HEK293 (cell line): ENCODE data around the gene S100PBP.

Experiments
- AEBP2 ChIP-seq: fragments of 450-650 bp; formaldehyde crosslinking; IDR thresholded peaks from 2 replicates; pipeline ENCODE4 v1.5.1; 2016; ENCODE audit warnings: missing biosample characterization, missing genetic modification characterization, borderline replicate concordance
- CTCF ChIP-seq: fragments of 450-650 bp; formaldehyde crosslinking; IDR thresholded peaks from 2 replicates; pipeline ENCODE4 v1.5.1; 2016; ENCODE audit warnings: missing biosample characterization, missing genetic modification characterization
- ELK4 ChIP-seq: IDR thresholded peaks from 2 replicates; pipeline ENCODE4 v1.6.1; 2011; ENCODE audit warnings: mild to moderate bottlenecking, low read depth, low read length, borderline replicate concordance
- GLIS1 ChIP-seq: fragments of 450-650 bp; formaldehyde crosslinking; IDR thresholded peaks from 2 replicates; pipeline ENCODE4 v1.5.1; 2016; ENCODE audit warnings: missing biosample characterization, missing genetic modification characterization
- HOXA7 ChIP-seq: sonication (generic); formaldehyde crosslinking; IDR thresholded peaks from 2 replicates; pipeline ENCODE4 v1.8.1; 2022; ENCODE audit warnings: missing genetic modification reagents, borderline replicate concordance
- REST ChIP-seq: fragments of 450-650 bp; formaldehyde crosslinking; IDR thresholded peaks from 2 replicates; pipeline ENCODE4 v1.5.1; 2016; ENCODE audit warnings: missing biosample characterization, missing genetic modification characterization
- SCRT2 ChIP-seq: fragments of 450-650 bp; formaldehyde crosslinking; IDR thresholded peaks from 2 replicates; pipeline ENCODE4 v1.5.1; 2016; ENCODE audit warnings: missing biosample characterization, missing genetic modification characterization
- SP3 ChIP-seq: fragments of 450-650 bp; formaldehyde crosslinking; IDR thresholded peaks from 2 replicates; pipeline ENCODE4 v1.5.1; 2016; ENCODE audit warnings: missing biosample characterization, missing genetic modification characterization
- ZBTB17 ChIP-seq: fragments of 450-650 bp; formaldehyde crosslinking; IDR thresholded peaks from 2 replicates; pipeline ENCODE4 v1.5.1; 2016; ENCODE audit warnings: missing biosample characterization, missing genetic modification characterization
- ZFHX2 ChIP-seq: fragments of 450-650 bp; formaldehyde crosslinking; conservative IDR thresholded peaks from 2 replicates; pipeline ENCODE4 v1.5.1; 2016; ENCODE audit warnings: missing biosample characterization, missing genetic modification characterization
- ZFP41 ChIP-seq: fragments of 450-650 bp; formaldehyde crosslinking; IDR thresholded peaks from 2 replicates; pipeline ENCODE4 v1.5.1; 2016; ENCODE audit warnings: missing biosample characterization, missing genetic modification characterization, borderline replicate concordance
- ZNF266 ChIP-seq: fragments of 450-650 bp; formaldehyde crosslinking; IDR thresholded peaks from 2 replicates; pipeline ENCODE4 v1.5.1; 2016; ENCODE audit warnings: missing biosample characterization, missing genetic modification characterization, low read depth
- ZNF324 ChIP-seq: fragments of 450-650 bp; formaldehyde crosslinking; IDR thresholded peaks from 2 replicates; pipeline ENCODE4 v1.5.1; 2016; ENCODE audit warnings: missing biosample characterization, missing genetic modification characterization
- ZNF335 ChIP-seq: fragments of 450-650 bp; formaldehyde crosslinking; conservative IDR thresholded peaks from 2 replicates; pipeline ENCODE4 v1.5.1; 2016; ENCODE audit warnings: missing biosample characterization, missing genetic modification characterization
- ZNF433 ChIP-seq: fragments of 450-650 bp; formaldehyde crosslinking; IDR thresholded peaks from 2 replicates; pipeline ENCODE4 v1.5.1; 2016; ENCODE audit warnings: missing biosample characterization, missing genetic modification characterization, low read depth
- ZNF473 ChIP-seq: fragments of 450-650 bp; formaldehyde crosslinking; IDR thresholded peaks from 2 replicates; pipeline ENCODE4 v1.5.1; 2017; ENCODE audit warnings: missing biosample characterization, missing genetic modification characterization
- ZNF510 ChIP-seq: fragments of 450-650 bp; formaldehyde crosslinking; IDR thresholded peaks from 2 replicates; pipeline ENCODE4 v1.5.1; 2018; ENCODE audit warnings: mild to moderate bottlenecking, missing genetic modification characterization, missing biosample characterization; ENCODE audit not compliant: insufficient replicate concordance
- ZNF514 ChIP-seq: fragments of 450-650 bp; formaldehyde crosslinking; IDR thresholded peaks from 2 replicates; pipeline ENCODE4 v1.5.1; 2016; ENCODE audit warnings: missing biosample characterization, missing genetic modification characterization
- ZNF521 ChIP-seq: fragments of 450-650 bp; formaldehyde crosslinking; IDR thresholded peaks from 2 replicates; pipeline ENCODE4 v1.5.1; 2017; ENCODE audit warnings: missing biosample characterization, mild to moderate bottlenecking, missing genetic modification characterization
- ZNF544 ChIP-seq: fragments of 450-650 bp; formaldehyde crosslinking; IDR thresholded peaks from 2 replicates; pipeline ENCODE4 v1.5.0; 2017; ENCODE audit warnings: missing biosample characterization, missing genetic modification characterization
- ZNF571 ChIP-seq: fragments of 450-650 bp; formaldehyde crosslinking; IDR thresholded peaks from 2 replicates; pipeline ENCODE4 v1.5.0; 2017; ENCODE audit warnings: missing biosample characterization, missing genetic modification characterization
- ZNF596 ChIP-seq: fragments of 450-650 bp; IDR thresholded peaks from 2 replicates; pipeline ENCODE4 v1.5.0; 2018; ENCODE audit warnings: missing biosample characterization, mild to moderate bottlenecking, missing genetic modification characterization, moderate library complexity
- ZNF600 ChIP-seq: fragments of 450-650 bp; formaldehyde crosslinking; IDR thresholded peaks from 2 replicates; pipeline ENCODE4 v1.5.1; 2016; ENCODE audit warnings: missing biosample characterization, missing genetic modification characterization
- ZNF610 ChIP-seq: fragments of 450-650 bp; formaldehyde crosslinking; IDR thresholded peaks from 2 replicates; pipeline ENCODE4 v1.5.1; 2016; ENCODE audit warnings: missing biosample characterization, missing genetic modification characterization, borderline replicate concordance
- ZNF645 ChIP-seq: fragments of 450-650 bp; formaldehyde crosslinking; IDR thresholded peaks from 2 replicates; pipeline ENCODE4; 2016; ENCODE audit warnings: missing biosample characterization, missing genetic modification characterization
- ZNF658 ChIP-seq: fragments of 450-650 bp; formaldehyde crosslinking; IDR thresholded peaks from 2 replicates; pipeline ENCODE4; 2016; ENCODE audit warnings: missing biosample characterization, missing genetic modification characterization
- ZNF701 ChIP-seq: fragments of 450-650 bp; formaldehyde crosslinking; IDR thresholded peaks from 2 replicates; pipeline ENCODE4 v1.5.1; 2016; ENCODE audit warnings: missing biosample characterization, missing genetic modification characterization
- ZNF76 ChIP-seq: fragments of 450-650 bp; formaldehyde crosslinking; IDR thresholded peaks from 2 replicates; pipeline ENCODE4; 2016; ENCODE audit warnings: low read depth, missing biosample characterization, missing genetic modification characterization, borderline replicate concordance
- ZNF768 ChIP-seq: fragments of 450-650 bp; formaldehyde crosslinking; IDR thresholded peaks from 2 replicates; pipeline ENCODE4 v1.5.1; 2018; ENCODE audit warnings: missing biosample characterization, mild to moderate bottlenecking, missing genetic modification characterization
- ZSCAN5A ChIP-seq: fragments of 450-650 bp; formaldehyde crosslinking; IDR thresholded peaks from 2 replicates; pipeline ENCODE4 v1.5.1; 2016; ENCODE audit warnings: missing biosample characterization, missing genetic modification characterization

S100PBP gene

GRCh38 chr1:32817159-32817814 lies at the start of gene S100PBP, which contains the start of gene YARS1 (continued):
- TF ChIP-seq ZNF544 = no peak
- peak; percentile 92 for TF ChIP-seq GLIS1 (tag by site-specific recombination)
- peak; percentile 99 for TF ChIP-seq ZNF324 (tag by site-specific recombination)
- TF ChIP-seq CTCF (tag by site-specific recombination) = peak; percentile 7; the same call in 1 of the 2 replicates
- no peak for TF ChIP-seq ZNF514 (tag by site-specific recombination)
- TF ChIP-seq ZNF473 (tag by site-specific recombination) = no peak
- TF ChIP-seq ZBTB17 = peak; percentile 100
- TF ChIP-seq HOXA7 = no peak
- TF ChIP-seq ZFP41 (tag by site-specific recombination) = no peak
- peak; percentile 99 for TF ChIP-seq SCRT2 (tag by site-specific recombination)
- TF ChIP-seq ZNF76 (tag by site-specific recombination) = peak; percentile 90
- peak; percentile 84; the same call in 1 of the 2 replicates for TF ChIP-seq ZNF610 (tag by site-specific recombination)
- TF ChIP-seq ZFHX2 (tag by site-specific recombination) = peak; percentile 67
- TF ChIP-seq ZNF645 (tag by site-specific recombination) = peak; percentile 48; the same call in 1 of the 2 replicates
- no peak for TF ChIP-seq ZNF658 (tag by site-specific recombination)
- TF ChIP-seq ZNF521 (tag by site-specific recombination) = no peak
- peak; percentile 98 for TF ChIP-seq ELK4
- TF ChIP-seq ZNF596 = no peak
- TF ChIP-seq ZNF266 (tag by site-specific recombination) = no peak
- TF ChIP-seq ZNF510 (tag by site-specific recombination) = no peak
- no peak for TF ChIP-seq ZNF600 (tag by site-specific recombination)
- TF ChIP-seq SP3 (tag by site-specific recombination) = peak; percentile 99
- peak; percentile 11; the same call in 1 of the 2 replicates for TF ChIP-seq ZNF335 (tag by site-specific recombination)
- no peak for TF ChIP-seq ZNF701 (tag by site-specific recombination)
- TF ChIP-seq ZNF768 (tag by site-specific recombination) = 0 out of 2 replicates have a peak, but pooled peaks have one; percentile 6
- no peak for TF ChIP-seq ZNF571 (tag by site-specific recombination)
- TF ChIP-seq AEBP2 = no peak
- TF ChIP-seq REST = no peak; the same call in 1 of the 2 replicates
- no peak for TF ChIP-seq ZNF433 (tag by site-specific recombination)
- no peak for TF ChIP-seq ZSCAN5A
